GM12891 (cell line): ENCODE results near the gene CYTH4.

ENCODE experiments used
- POLR2A ChIP-seq: IDR thresholded peaks from 2 replicates; pipeline ENCODE4 v1.6.1; 2011; ENCODE audit warnings: low read depth, low read length, control low read depth
- TAF1 ChIP-seq: IDR thresholded peaks from 2 replicates; pipeline ENCODE4 v1.6.1; 2011; ENCODE audit warnings: low read depth, low read length, control low read depth

GRCh38 chr22:37310075-37310606 lies 27.8 kb downstream of the CYTH4 start:
- TF ChIP-seq POLR2A: no peak
- no peak for TF ChIP-seq TAF1
